Measurements from ENCODE around the gene ARID1B.

GRCh38 chr6:156774863-156775405, 2.2 kb upstream of the ARID1B start:
- TF ChIP-seq CTCF (IDR thresholded peaks at IDR 0.05 in 8 of 11, conservative IDR thresholded peaks at IDR 0.05 in 3 of 11), result no peak
- no peak for TF ChIP-seq POLR2A (IDR thresholded peaks at IDR 0.05)
- TF ChIP-seq POLR2AphosphoS5 (IDR thresholded peaks at IDR 0.05), result no peak
